SK-N-MC (cell line): Measurements from ENCODE around the gene SPTAN1.
A peak's percentile ranks its signal among the peaks of the same experiment; 100 is the strongest.

Experiments
- DNase-seq: peaks from one replicate; pipeline ENCODE4 v3.0.0-alpha.2; 2011; ENCODE audit warnings: low read depth, low spot score
- H3K27ac ChIP-seq: fragments of 200-600 bp; sonication (generic); 2 replicates; pipeline ENCODE4 v1.5.1; 2016; ENCODE audit warnings: mixed run types
- H3K36me3 ChIP-seq: fragments of 200-600 bp; sonication (generic); 2 replicates; pipeline ENCODE4 v1.6.1; 2017; ENCODE audit warnings: antibody characterized with exemption, low read length, mixed read lengths; ENCODE audit not compliant: insufficient read depth
- H3K4me3 ChIP-seq: fragments of 200-600 bp; sonication (generic); 2 replicates; pipeline ENCODE4 v1.5.1; 2016
- H3K9ac ChIP-seq: fragments of 200-600 bp; sonication (generic); 2 replicates; pipeline ENCODE4 v1.8.0; 2017; ENCODE audit warnings: mixed run types, mixed read lengths; ENCODE audit not compliant: insufficient read length
- H3K9me3 ChIP-seq: fragments of 200-600 bp; sonication (generic); 2 replicates; pipeline ENCODE4 v1.6.1; 2017; ENCODE audit warnings: low read depth, mild to moderate bottlenecking, antibody characterized with exemption, low read length, moderate library complexity, mixed read lengths
- EZH2 ChIP-seq: fragments of 200-600 bp; sonication (generic); IDR thresholded peaks from one replicate; pipeline ENCODE4 v1.6.1; 2017; ENCODE audit warnings: antibody characterized with exemption
- FOXP2 ChIP-seq: optimal IDR thresholded peaks from 2 replicates; pipeline ENCODE3; 2011; ENCODE audit warnings: mild to moderate bottlenecking, moderate library complexity; ENCODE audit not compliant: insufficient read depth; ENCODE audit errors: extremely low read length, control extremely low read depth
- POLR2AphosphoS5 ChIP-seq: IDR thresholded peaks from 2 replicates; pipeline ENCODE4 v1.6.1; 2012; ENCODE audit warnings: mild to moderate bottlenecking, low read depth, low read length, borderline replicate concordance

Gene SPTAN1

GRCh38 chr9:128629852-128630545 is 77.6 kb downstream of the SPTAN1 start:
- H3K27ac ChIP-seq: peak overlapping the region; percentile 42; the same call in 1 of the 2 replicates
- TF ChIP-seq EZH2 (no peak), POLR2AphosphoS5 (no peak), FOXP2 (no peak)
- peaks cover 87% of the 10 kb centered on the region for H3K36me3 ChIP-seq
- H3K4me3 ChIP-seq: no peak overlapping the region
- no peak overlapping the region for H3K9ac ChIP-seq
- H3K9me3 ChIP-seq: no peaks in the 10 kb centered on the region
- no peak for DNase-seq

- Histone ChIP-seq H3K36me3 (peaks cover 83% of the 10 kb centered on the region), H3K27ac (no peak overlapping the region), H3K9ac (no peak overlapping the region), H3K9me3 (no peaks in the 10 kb centered on the region), H3K4me3 (no peak overlapping the region)
- no peak for TF ChIP-seq EZH2
- no peak for TF ChIP-seq FOXP2
- TF ChIP-seq POLR2AphosphoS5: no peak
- no peak for DNase-seq
Measured at GRCh38 chr9:128631636-128632035, 79.2 kb downstream of the SPTAN1 start.

GRCh38 chr9:128632066-128632465 is 79.7 kb downstream of the SPTAN1 start:
- no peak overlapping the region for H3K9ac ChIP-seq
- H3K27ac ChIP-seq: no peak overlapping the region
- H3K4me3 ChIP-seq: no peak overlapping the region
- peaks cover 83% of the 10 kb centered on the region for H3K36me3 ChIP-seq
- no peak for DNase-seq
- H3K9me3 ChIP-seq: no peaks in the 10 kb centered on the region
- TF ChIP-seq POLR2AphosphoS5 (no peak), EZH2 (no peak), FOXP2 (no peak)

- no peak for DNase-seq
- Histone ChIP-seq H3K27ac (no peak overlapping the region), H3K36me3 (peaks cover 86% of the 10 kb centered on the region), H3K9me3 (no peaks in the 10 kb centered on the region), H3K4me3 (no peak overlapping the region), H3K9ac (no peak overlapping the region)
- no peak for TF ChIP-seq EZH2
- no peak; the same call in 1 of the 2 replicates for TF ChIP-seq POLR2AphosphoS5
- TF ChIP-seq FOXP2: no peak
Measured at GRCh38 chr9:128632486-128632885, 80.1 kb downstream of the SPTAN1 start.

GRCh38 chr9:128633057-128633456 is 80.7 kb downstream of the SPTAN1 start:
- TF ChIP-seq FOXP2: no peak
- TF ChIP-seq EZH2: no peak
- TF ChIP-seq POLR2AphosphoS5: no peak
- Histone ChIP-seq H3K4me3 (no peak overlapping the region), H3K9me3 (no peaks in the 10 kb centered on the region), H3K9ac (no peak overlapping the region), H3K27ac (peak overlapping the region; percentile 2; the same call in 1 of the 2 replicates), H3K36me3 (peaks cover 85% of the 10 kb centered on the region)
- no peak for DNase-seq

GRCh38 chr9:128633601-128634000 is 81.2 kb downstream of the SPTAN1 start:
- peak overlapping the region; percentile 2 for H3K27ac ChIP-seq
- no peak overlapping the region for H3K4me3 ChIP-seq
- TF ChIP-seq FOXP2 (no peak), POLR2AphosphoS5 (no peak), EZH2 (no peak)
- no peak for DNase-seq
- no peaks in the 10 kb centered on the region for H3K9me3 ChIP-seq
- peaks cover 82% of the 10 kb centered on the region for H3K36me3 ChIP-seq
- H3K9ac ChIP-seq: no peak overlapping the region

GRCh38 chr9:128634111-128634510 is 81.7 kb downstream of the SPTAN1 start:
- TF ChIP-seq EZH2 (no peak), POLR2AphosphoS5 (no peak), FOXP2 (no peak)
- H3K9ac ChIP-seq: no peak overlapping the region
- peaks cover 80% of the 10 kb centered on the region for H3K36me3 ChIP-seq
- no peak overlapping the region; the same call in 1 of the 2 replicates for H3K27ac ChIP-seq
- no peak for DNase-seq
- H3K9me3 ChIP-seq: no peaks in the 10 kb centered on the region
- H3K4me3 ChIP-seq: no peak overlapping the region

- Histone ChIP-seq H3K9ac (no peak overlapping the region), H3K9me3 (no peaks in the 10 kb centered on the region), H3K27ac (no peak overlapping the region), H3K36me3 (peaks cover 78% of the 10 kb centered on the region), H3K4me3 (no peak overlapping the region)
- TF ChIP-seq EZH2 (no peak), FOXP2 (no peak), POLR2AphosphoS5 (no peak)
- DNase-seq: no peak
Measured at GRCh38 chr9:128634651-128635262, 82.4 kb downstream of the SPTAN1 start.
